PC-9 (cell line): ENCODE data around the gene IGFBP1.

Experiments used
- EZH2 ChIP-seq: fragments of 200-600 bp; sonication (generic); IDR thresholded peaks from 2 replicates; pipeline ENCODE4 v1.8.0; 2017; ENCODE audit warnings: antibody characterized with exemption, low read depth
- TF ChIP-seq, protein P1 (sequence below): fragments of 200-600 bp; sonication (generic); conservative IDR thresholded peaks from 2 replicates; pipeline ENCODE4 v1.6.1; 2017; ENCODE audit warnings: mixed run types, antibody characterized with exemption, mild to moderate bottlenecking, moderate library complexity

DNA sequence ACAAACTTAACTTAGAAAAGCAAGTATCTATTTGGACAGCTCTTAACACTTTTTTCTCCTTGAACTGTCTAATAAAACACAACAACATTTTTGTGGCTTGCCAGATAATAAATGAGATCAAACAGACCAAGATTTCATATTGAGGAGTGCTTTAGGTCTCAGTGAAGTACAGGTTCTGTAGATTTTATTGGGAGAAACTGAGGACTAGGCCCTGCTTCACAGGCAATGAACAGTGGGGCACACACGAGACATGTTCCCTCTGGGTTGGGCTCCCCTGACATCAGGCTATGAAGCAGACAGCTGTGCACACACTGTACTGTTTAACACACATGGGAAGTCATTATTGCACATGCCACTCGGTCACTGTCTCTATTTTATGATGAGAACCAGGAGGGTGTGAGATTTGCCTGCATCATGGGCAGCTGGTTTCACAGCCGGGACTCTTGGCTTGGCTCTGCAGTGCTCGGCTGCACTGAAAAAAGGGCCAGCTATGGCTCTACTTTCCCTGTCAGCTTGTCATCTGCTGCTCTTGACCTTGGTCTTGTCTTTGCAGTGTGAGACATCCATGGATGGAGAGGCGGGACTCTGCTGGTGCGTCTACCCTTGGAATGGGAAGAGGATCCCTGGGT, 4.2 kb downstream of the IGFBP1 start:
- TF ChIP-seq, protein P1, sequence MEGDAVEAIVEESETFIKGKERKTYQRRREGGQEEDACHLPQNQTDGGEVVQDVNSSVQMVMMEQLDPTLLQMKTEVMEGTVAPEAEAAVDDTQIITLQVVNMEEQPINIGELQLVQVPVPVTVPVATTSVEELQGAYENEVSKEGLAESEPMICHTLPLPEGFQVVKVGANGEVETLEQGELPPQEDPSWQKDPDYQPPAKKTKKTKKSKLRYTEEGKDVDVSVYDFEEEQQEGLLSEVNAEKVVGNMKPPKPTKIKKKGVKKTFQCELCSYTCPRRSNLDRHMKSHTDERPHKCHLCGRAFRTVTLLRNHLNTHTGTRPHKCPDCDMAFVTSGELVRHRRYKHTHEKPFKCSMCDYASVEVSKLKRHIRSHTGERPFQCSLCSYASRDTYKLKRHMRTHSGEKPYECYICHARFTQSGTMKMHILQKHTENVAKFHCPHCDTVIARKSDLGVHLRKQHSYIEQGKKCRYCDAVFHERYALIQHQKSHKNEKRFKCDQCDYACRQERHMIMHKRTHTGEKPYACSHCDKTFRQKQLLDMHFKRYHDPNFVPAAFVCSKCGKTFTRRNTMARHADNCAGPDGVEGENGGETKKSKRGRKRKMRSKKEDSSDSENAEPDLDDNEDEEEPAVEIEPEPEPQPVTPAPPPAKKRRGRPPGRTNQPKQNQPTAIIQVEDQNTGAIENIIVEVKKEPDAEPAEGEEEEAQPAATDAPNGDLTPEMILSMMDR, result no peak
- TF ChIP-seq EZH2, result no peak
